ENCODE measurements around the gene AKT3.

AKT3 gene

DNA sequence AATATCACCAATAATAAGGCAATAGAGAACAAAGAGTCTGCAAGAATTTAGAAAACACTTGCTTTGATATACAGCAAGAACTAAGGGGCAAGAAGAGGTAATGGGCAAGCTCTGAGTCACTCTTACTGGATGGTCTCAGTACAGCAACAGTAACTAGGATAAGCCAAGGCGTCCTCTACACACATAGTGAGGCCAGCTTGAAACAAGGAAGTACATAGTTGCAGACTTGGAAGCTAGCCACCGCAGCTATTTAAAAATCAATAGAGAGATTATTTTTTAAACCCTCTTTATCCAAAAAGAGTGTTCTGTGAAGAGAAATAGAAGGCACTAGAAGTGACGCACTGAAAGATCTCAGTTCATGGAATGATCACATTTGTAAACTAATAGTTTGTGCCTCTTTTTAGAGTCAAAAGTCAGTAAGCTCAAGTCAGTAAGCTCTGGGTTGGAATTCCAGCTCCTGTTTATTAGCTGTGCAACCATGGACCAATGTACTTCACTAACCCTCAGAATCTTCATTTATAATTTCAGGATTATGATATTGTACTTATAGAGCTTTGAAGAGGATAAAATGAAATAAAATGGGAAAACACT, 118.6 kb downstream of the AKT3 start:
- no peak for DNase-seq (ENCODE audit: low read depth)
- TF ChIP-seq, protein P1, sequence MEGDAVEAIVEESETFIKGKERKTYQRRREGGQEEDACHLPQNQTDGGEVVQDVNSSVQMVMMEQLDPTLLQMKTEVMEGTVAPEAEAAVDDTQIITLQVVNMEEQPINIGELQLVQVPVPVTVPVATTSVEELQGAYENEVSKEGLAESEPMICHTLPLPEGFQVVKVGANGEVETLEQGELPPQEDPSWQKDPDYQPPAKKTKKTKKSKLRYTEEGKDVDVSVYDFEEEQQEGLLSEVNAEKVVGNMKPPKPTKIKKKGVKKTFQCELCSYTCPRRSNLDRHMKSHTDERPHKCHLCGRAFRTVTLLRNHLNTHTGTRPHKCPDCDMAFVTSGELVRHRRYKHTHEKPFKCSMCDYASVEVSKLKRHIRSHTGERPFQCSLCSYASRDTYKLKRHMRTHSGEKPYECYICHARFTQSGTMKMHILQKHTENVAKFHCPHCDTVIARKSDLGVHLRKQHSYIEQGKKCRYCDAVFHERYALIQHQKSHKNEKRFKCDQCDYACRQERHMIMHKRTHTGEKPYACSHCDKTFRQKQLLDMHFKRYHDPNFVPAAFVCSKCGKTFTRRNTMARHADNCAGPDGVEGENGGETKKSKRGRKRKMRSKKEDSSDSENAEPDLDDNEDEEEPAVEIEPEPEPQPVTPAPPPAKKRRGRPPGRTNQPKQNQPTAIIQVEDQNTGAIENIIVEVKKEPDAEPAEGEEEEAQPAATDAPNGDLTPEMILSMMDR (IDR thresholded peaks at IDR 0.05; ENCODE audit: control insufficient read depth, extremely low read depth, insufficient read depth): no peak
- no peak overlapping the region for H3K4me3 ChIP-seq (ENCODE audit: low read depth, low read length)

GRCh38 chr1:243730487-243731150, 119.4 kb downstream of the AKT3 start:
- TF ChIP-seq, protein P1 (IDR thresholded peaks at IDR 0.05; ENCODE audit: control insufficient read depth, extremely low read depth, insufficient read depth): no peak
- H3K4me3 ChIP-seq (ENCODE audit: low read depth, low read length): no peak overlapping the region
- DNase-seq (ENCODE audit: low read depth): no peak

DNA sequence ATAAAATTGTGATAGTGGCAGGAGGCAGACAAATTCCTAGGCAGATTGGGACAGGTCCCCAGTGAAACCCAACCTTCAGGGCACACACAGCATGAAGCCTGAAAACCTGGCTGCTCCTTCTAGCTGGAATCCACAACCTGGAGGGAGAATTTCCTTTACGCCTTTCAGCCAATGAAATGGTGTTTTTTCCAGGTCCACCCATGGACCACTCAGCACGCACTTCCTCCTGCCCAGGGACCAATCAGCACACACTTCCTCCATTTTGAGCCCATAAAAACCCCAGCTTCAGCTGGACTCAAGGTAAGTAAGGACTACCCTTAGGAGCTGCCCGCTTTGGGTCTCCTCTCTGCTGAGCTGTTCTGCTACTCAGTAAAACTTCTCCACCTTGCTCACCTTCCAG, 120.1 kb downstream of the AKT3 start:
- DNase-seq (ENCODE audit: low read depth): no peak
- TF ChIP-seq, protein P1 (IDR thresholded peaks at IDR 0.05; ENCODE audit: control insufficient read depth, extremely low read depth, insufficient read depth): no peak
- H3K4me3 ChIP-seq (ENCODE audit: low read depth, low read length): no peak overlapping the region

GRCh38 chr1:243727503-243728203, 122.4 kb downstream of the AKT3 start:
- TF ChIP-seq, protein P1 (IDR thresholded peaks at IDR 0.05; ENCODE audit: control insufficient read depth, extremely low read depth, insufficient read depth): no peak
- no peak for DNase-seq (ENCODE audit: low read depth)
- H3K4me3 ChIP-seq (ENCODE audit: low read depth, low read length): no peak overlapping the region

DNA sequence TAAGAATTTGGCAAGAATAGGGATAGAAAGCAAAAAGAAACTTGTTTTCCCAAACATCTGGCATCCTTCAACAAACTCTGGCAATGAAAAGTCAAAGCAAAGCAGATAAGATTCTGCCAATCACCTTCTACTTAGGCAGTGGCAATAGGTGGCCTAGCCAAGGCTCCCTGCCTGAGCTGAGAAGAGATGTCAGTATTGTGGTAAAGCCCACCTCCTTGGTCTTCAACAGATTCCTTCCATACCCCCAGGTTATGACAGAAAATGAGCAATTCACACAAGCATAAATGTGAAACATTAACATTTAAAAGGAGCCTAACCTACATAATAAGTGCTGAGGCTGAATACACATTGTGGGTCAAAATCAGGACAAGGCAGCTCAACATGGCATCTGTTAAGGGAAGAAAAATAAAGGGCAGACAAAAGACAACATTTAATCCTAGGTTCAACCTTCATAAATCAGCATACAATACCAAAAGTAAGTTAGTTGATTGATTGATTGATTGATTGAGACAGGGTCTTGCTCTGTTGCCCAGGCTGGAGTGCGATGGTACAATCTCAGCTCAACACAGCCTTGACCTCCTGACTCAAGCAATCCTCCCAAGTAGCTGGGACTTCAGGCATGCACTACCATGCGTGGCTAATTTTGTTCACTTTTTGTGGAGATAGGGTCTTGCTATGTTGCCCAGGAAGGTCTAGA, 123.1 kb downstream of the AKT3 start:
- no peak overlapping the region for H3K4me3 ChIP-seq (ENCODE audit: low read depth, low read length)
- no peak for DNase-seq (ENCODE audit: low read depth)
- TF ChIP-seq, protein P1 (IDR thresholded peaks at IDR 0.05; ENCODE audit: control insufficient read depth, extremely low read depth, insufficient read depth): no peak

DNA sequence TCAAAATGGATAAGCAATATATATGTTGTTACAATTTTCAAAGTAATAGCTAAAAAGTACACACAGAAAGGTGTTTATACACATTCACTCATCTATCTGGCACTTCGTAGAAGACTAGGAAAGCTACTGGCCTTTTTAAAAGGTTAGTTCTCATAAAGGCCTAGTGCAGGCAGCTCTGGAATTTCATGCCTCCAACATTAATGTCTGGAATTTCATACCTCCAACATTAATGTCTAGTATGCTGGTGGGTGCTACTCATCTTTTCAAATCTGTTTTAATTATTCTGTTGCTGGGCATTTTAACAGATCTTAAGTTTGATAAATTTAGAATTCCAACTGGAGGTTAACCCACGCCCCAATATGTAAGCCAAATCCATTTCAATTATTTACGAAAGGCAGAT, 124.2 kb downstream of the AKT3 start:
- DNase-seq (ENCODE audit: low read depth): no peak
- TF ChIP-seq, protein P1 (IDR thresholded peaks at IDR 0.05; ENCODE audit: control insufficient read depth, extremely low read depth, insufficient read depth): no peak
- H3K4me3 ChIP-seq (ENCODE audit: low read depth, low read length): no peak overlapping the region
